Calu3 (cell line): ENCODE results near the gene SYCP2L. TPM values are rescaled to one million over a fixed set of nuclear protein-coding genes. Genes with fewer than 3 reads are reported as not detected.
"Not testable (repeated sequence)": the region's sequence is repeated elsewhere in the genome, so short reads cannot be mapped to it uniquely, and the experiment has no call there.

Experiments used
- BruUV-seq: library from RNA; stranded (reverse); fragments of 400-500 nt; replicated peaks from 2 replicates; lab custom pipeline; 2021; lab: Mats Ljungman, UMichigan
- CTCF ChIA-PET: fragments of 300-600 bp; sonication (Branson Sonifier 250); formaldehyde crosslinking; loops from one replicate; lab custom pipeline; 2022; ENCODE audit warnings: antibody characterized with exemption; lab: Charles Lee
- DNase-seq: peaks from one replicate; pipeline ENCODE4 v3.0.0; 2022
- H3K27ac Mint-ChIP-seq: one replicate; pipeline ENCODE4 v1.8.0; 2022; ENCODE audit warnings: mixed read lengths; ENCODE audit not compliant: unreplicated experiment
- H3K27me3 Mint-ChIP-seq: one replicate; pipeline ENCODE4 v1.8.0; 2022; ENCODE audit warnings: mixed read lengths; ENCODE audit not compliant: unreplicated experiment
- H3K36me3 Mint-ChIP-seq: one replicate; pipeline ENCODE4 v1.8.0; 2022; ENCODE audit warnings: mild to moderate bottlenecking, moderate library complexity, mixed read lengths; ENCODE audit not compliant: insufficient read depth, unreplicated experiment
- H3K4me1 Mint-ChIP-seq: one replicate; pipeline ENCODE4 v1.8.0; 2022; ENCODE audit warnings: mild to moderate bottlenecking, low read depth, mixed read lengths; ENCODE audit not compliant: unreplicated experiment
- H3K4me3 Mint-ChIP-seq: one replicate; pipeline ENCODE4 v1.8.0; 2022; ENCODE audit warnings: mild to moderate bottlenecking, low read depth, moderate library complexity, mixed read lengths; ENCODE audit not compliant: unreplicated experiment
- H3K9me3 Mint-ChIP-seq: one replicate; pipeline ENCODE4 v1.8.0; 2022; ENCODE audit warnings: low read depth, mixed read lengths; ENCODE audit not compliant: unreplicated experiment
- intact Hi-C: fragments of 100-400 bp; cut with micrococcal nuclease; formaldehyde crosslinking; loops from one replicate; pipeline ENCODE4 v1.10.0; 2022; ENCODE audit not compliant: unreplicated experiment
- total RNA-seq: library from RNA; stranded (reverse); gene quantifications from 2 replicates; pipeline ENCODE4 v1.2.3, GENCODE V29; 2022
- TF ChIP-seq, protein P1 (sequence below): fragments of 200-600 bp; IDR thresholded peaks from one replicate; pipeline ENCODE4 v1.8.0; 2022; ENCODE audit warnings: antibody characterized with exemption; ENCODE audit not compliant: unreplicated experiment

The SYCP2L gene
- total RNA-seq, 1 experiment from 2014 or later, result not detected

- no peaks in the 10 kb centered on the region for H3K27me3 Mint-ChIP-seq
- no TSS peak for BruUV-seq
- no peak overlapping the region for H3K4me3 Mint-ChIP-seq
- no peak overlapping the region for H3K27ac Mint-ChIP-seq
- intact Hi-C loops, result no loop called here
- no peaks in the 10 kb centered on the region for H3K9me3 Mint-ChIP-seq
- H3K4me1 Mint-ChIP-seq, result no peaks in the 10 kb centered on the region
- CTCF ChIA-PET, result no interaction called here
- no peak for DNase-seq
- no peaks in the 10 kb centered on the region for H3K36me3 Mint-ChIP-seq
- TF ChIP-seq, protein P1, sequence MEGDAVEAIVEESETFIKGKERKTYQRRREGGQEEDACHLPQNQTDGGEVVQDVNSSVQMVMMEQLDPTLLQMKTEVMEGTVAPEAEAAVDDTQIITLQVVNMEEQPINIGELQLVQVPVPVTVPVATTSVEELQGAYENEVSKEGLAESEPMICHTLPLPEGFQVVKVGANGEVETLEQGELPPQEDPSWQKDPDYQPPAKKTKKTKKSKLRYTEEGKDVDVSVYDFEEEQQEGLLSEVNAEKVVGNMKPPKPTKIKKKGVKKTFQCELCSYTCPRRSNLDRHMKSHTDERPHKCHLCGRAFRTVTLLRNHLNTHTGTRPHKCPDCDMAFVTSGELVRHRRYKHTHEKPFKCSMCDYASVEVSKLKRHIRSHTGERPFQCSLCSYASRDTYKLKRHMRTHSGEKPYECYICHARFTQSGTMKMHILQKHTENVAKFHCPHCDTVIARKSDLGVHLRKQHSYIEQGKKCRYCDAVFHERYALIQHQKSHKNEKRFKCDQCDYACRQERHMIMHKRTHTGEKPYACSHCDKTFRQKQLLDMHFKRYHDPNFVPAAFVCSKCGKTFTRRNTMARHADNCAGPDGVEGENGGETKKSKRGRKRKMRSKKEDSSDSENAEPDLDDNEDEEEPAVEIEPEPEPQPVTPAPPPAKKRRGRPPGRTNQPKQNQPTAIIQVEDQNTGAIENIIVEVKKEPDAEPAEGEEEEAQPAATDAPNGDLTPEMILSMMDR, result no peak
These were observed 9.8 kb downstream of the SYCP2L start for GRCh38 chr6:10896691-10897090.

- TF ChIP-seq, protein P1, result no peak
- BruUV-seq, result no TSS peak
- H3K36me3 Mint-ChIP-seq, result no peaks in the 10 kb centered on the region
- H3K4me1 Mint-ChIP-seq, result no peaks in the 10 kb centered on the region
- intact Hi-C loops, result no loop called here
- no peak overlapping the region for H3K4me3 Mint-ChIP-seq
- no peaks in the 10 kb centered on the region for H3K27me3 Mint-ChIP-seq
- DNase-seq, result no peak
- H3K27ac Mint-ChIP-seq, result no peak overlapping the region
- CTCF ChIA-PET, result no interaction called here
- H3K9me3 Mint-ChIP-seq, result no peaks in the 10 kb centered on the region
These were observed 14.9 kb downstream of the SYCP2L start for GRCh38 chr6:10901770-10902169.

- no peaks in the 10 kb centered on the region for H3K27me3 Mint-ChIP-seq
- no TSS peak for BruUV-seq
- CTCF ChIA-PET, result no interaction called here
- no peak overlapping the region for H3K4me3 Mint-ChIP-seq
- H3K4me1 Mint-ChIP-seq, result no peaks in the 10 kb centered on the region
- TF ChIP-seq, protein P1, result no peak
- H3K36me3 Mint-ChIP-seq, result no peaks in the 10 kb centered on the region
- DNase-seq, result no peak
- H3K9me3 Mint-ChIP-seq, result no peaks in the 10 kb centered on the region
- intact Hi-C loops, result no loop called here
- H3K27ac Mint-ChIP-seq, result no peak overlapping the region
These were observed 17.2 kb downstream of the SYCP2L start for GRCh38 chr6:10904015-10904414.

DNA sequence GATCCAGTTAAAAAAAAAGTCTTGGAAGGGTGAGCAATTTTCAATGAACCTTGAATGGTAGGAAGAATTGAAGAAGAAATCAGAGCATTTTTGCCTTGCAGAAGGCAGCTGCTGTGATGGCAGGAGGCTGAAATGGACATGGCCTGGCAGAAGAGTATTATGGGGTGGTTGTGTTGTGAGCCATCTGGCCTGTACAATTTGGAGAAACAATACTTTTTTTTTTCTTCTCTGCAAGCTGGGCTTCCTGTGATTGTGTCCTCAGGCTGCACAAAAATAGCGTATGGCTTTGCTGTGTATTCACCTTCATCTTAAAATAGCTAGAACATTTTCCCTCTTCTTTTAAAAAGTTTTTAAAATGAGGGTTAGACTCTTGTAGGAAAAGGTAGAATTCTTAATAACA, 21.4 kb downstream of the SYCP2L start:
- H3K4me1 Mint-ChIP-seq, result no peaks in the 10 kb centered on the region
- CTCF ChIA-PET, result no interaction called here
- H3K36me3 Mint-ChIP-seq, result no peaks in the 10 kb centered on the region
- BruUV-seq, result no TSS peak
- intact Hi-C loops, result no loop called here
- DNase-seq, result no peak
- TF ChIP-seq, protein P1, result no peak
- no peak overlapping the region for H3K27ac Mint-ChIP-seq
- no peak overlapping the region for H3K4me3 Mint-ChIP-seq
- no peaks in the 10 kb centered on the region for H3K27me3 Mint-ChIP-seq
- H3K9me3 Mint-ChIP-seq, result no peaks in the 10 kb centered on the region

GRCh38 chr6:10919520-10919919, 32.7 kb downstream of the SYCP2L start:
- CTCF ChIA-PET, BruUV-seq, H3K27ac Mint-ChIP-seq, H3K36me3 Mint-ChIP-seq, H3K9me3 Mint-ChIP-seq, intact Hi-C loops, H3K4me1 Mint-ChIP-seq, DNase-seq, H3K27me3 Mint-ChIP-seq, H3K4me3 Mint-ChIP-seq: not testable (repeated sequence)
